ENCODE data around the gene TREM1.

DNA sequence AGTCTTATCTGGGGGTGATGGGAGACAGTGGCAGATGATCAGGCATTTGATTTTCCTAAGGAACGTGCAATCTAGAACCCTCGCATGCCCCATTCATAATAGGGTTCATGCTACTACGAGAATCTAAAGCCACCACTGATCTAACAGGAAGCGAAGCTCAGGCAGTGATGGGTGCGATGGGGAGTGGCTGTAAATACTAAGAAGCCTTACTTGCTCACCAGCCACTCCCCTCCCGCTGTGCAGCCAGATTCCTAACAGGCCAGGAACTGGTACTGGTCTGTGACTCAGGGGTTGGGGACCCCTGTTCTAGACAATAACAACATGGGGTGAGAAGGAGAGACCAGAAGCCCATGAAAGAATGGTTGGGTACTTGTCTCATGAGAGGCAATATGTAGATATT, 53.8 kb downstream of the TREM1 start:
- TF ChIP-seq SP1 (IDR thresholded peaks at IDR 0.05) (no peak), HDGF (IDR thresholded peaks at IDR 0.05; ENCODE audit: borderline replicate concordance) (no peak), SUZ12 (IDR thresholded peaks at IDR 0.05) (no peak), BHLHE40 (IDR thresholded peaks at IDR 0.05; ENCODE audit: borderline replicate concordance) (no peak), FOXK2 (IDR thresholded peaks at IDR 0.05) (no peak), TARDBP (IDR thresholded peaks at IDR 0.05) (no peak), FOXA1 (IDR thresholded peaks at IDR 0.05) (no peak), ELF4 (IDR thresholded peaks at IDR 0.05) (no peak), NFRKB (IDR thresholded peaks at IDR 0.05) (no peak), FOXM1 (IDR thresholded peaks at IDR 0.05; ENCODE audit: borderline replicate concordance) (no peak), ARNT (IDR thresholded peaks at IDR 0.05) (no peak), CTBP1 (IDR thresholded peaks at IDR 0.05; ENCODE audit: borderline replicate concordance) (no peak)
